Activated CD4-positive, alpha-beta memory T cell treated with anti-CD3 and anti-CD28 coated beads, Interleukin-2, amount 10 ng/mL, durations not matched to agents 7 days and 5 days (primary cell): ENCODE data around the gene HNRNPH2. TPM values are rescaled to one million over a fixed set of nuclear protein-coding genes. Genes with fewer than 3 reads are reported as not detected.
A peak's percentile ranks its signal among the peaks of the same experiment; 100 is the strongest.

Source experiments
- CTCF ChIA-PET: fragments of 350-600 bp; sonication (Branson Sonifier 250); formaldehyde crosslinking; loops from one replicate; lab custom pipeline; 2021; ENCODE audit warnings: antibody characterized with exemption, inconsistent platforms; lab: Charles Lee
- POLR2A ChIA-PET: fragments of 350-600 bp; sonication (Branson Sonifier 250); formaldehyde crosslinking; loops from one replicate; lab custom pipeline; 2021; ENCODE audit warnings: antibody characterized with exemption; lab: Charles Lee
- DNase-seq: peaks from one replicate; pipeline ENCODE4 v3.0.0-alpha.2; 2020
- H3K27ac Mint-ChIP-seq: one replicate; pipeline ENCODE4 v1.8.0; 2021; ENCODE audit warnings: mild to moderate bottlenecking, mixed read lengths
- H3K27me3 Mint-ChIP-seq: one replicate; pipeline ENCODE4 v1.8.0; 2021; ENCODE audit warnings: mixed read lengths
- H3K36me3 Mint-ChIP-seq: one replicate; pipeline ENCODE4 v1.8.0; 2021; ENCODE audit warnings: low read depth, mixed read lengths
- H3K4me1 Mint-ChIP-seq: one replicate; pipeline ENCODE4 v1.8.0; 2021; ENCODE audit warnings: mixed read lengths
- H3K4me3 Mint-ChIP-seq: one replicate; pipeline ENCODE4 v1.8.0; 2021; ENCODE audit warnings: mild to moderate bottlenecking, mixed read lengths
- H3K9me3 Mint-ChIP-seq: one replicate; pipeline ENCODE4 v1.8.0; 2021; ENCODE audit warnings: mixed read lengths
- total RNA-seq, 2 experiments: library from RNA; stranded (reverse); gene quantifications; one replicate each; pipeline ENCODE4 v1.2.3, GENCODE V29; 2021

Gene HNRNPH2
- total RNA-seq, 2 experiments from 2014 or later: 46.2 TPM

DNA sequence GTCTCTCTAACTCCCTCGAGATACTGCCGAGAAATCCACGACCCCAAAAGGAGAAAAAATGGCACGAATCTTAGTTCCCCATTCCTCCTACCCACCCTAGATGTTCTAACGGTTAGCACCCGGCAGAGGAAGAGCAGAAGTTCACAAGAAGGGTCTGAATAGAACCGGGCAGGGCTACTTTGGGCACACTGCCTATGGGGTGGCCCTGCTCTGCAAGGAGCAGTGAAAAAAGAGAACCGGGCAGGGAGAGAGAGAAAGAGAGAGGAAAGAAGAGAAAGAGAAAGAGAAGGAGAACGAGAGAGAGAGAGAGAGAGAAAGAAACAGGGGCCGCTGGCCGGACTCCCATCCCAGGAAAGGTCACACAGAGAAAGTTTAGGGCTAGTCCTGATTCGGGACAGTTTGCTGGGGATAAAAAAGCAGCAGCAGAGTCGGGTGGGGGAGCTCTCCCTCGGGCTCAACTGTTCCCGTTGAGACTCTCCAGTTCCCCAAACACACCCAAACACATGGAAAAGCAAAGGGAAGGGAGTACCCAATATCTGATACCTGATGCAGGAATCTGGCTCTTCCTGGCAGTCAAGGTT lies 765 bp upstream of the HNRNPH2 start:
- Mint-ChIP-seq H3K27me3 (no peaks in the 10 kb centered on the region), H3K9me3 (no peaks in the 10 kb centered on the region), H3K4me3 (peak overlapping the region; percentile 89), H3K27ac (peak overlapping the region; percentile 97), H3K36me3 (peaks cover 18% of the 10 kb centered on the region), H3K4me1 (peaks cover 28% of the 10 kb centered on the region)
- ChIA-PET POLR2A (interaction anchor here (0.9 to 1.9 kb wide), 4 partner anchors 10 to 58 kb away, joined by 4 to 10 read pairs (median 6); partner anchors contain the start of genes RPL36A and TIMM8A), CTCF (interaction anchor here (1.0 kb wide), 1 partner anchor 17 kb away, joined by 4 read pairs; the partner anchor contains the start of gene RPL36A)
- DNase-seq: no peak

DNA sequence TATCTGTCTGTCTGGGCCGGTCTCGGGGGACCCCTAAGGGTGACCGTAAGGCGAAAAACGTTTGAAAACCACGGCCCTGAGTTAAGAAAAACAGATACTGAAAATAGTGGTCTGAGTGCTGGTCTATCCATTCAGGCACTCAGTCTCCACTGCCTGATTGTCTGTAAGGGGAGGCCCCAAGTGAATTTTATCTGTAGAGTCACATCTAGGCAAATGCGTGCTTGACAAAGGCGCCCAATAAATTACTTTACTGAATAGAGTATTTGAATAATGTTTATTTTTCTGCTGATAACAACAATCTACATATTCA lies 465 bp downstream of the HNRNPH2 start:
- ChIA-PET POLR2A (no interaction called here), CTCF (no interaction called here)

DNA sequence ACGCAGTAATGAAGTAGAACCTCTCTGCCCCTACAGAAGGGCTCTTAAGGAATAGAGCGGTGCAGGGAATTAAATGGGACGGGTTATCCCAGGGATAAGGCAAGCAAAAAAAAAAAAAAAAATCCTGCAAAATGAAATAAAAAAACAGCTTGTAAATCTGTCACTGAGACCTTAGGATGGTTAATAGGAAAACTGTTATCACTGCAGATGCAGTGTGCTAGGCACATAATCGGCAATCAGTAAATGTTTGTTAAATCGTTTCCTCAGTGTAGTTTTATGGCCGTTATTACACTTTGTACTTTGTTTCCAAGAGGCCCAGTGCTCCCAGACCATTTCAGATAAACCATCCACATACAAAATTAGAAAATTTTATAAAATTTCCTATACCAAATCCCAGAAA lies 1.0 kb downstream of the HNRNPH2 start:
- POLR2A ChIA-PET: no interaction called here
- H3K27ac Mint-ChIP-seq: peak overlapping the region; percentile 44
- no peak for DNase-seq
- H3K36me3 Mint-ChIP-seq: peaks cover 23% of the 10 kb centered on the region
- H3K4me3 Mint-ChIP-seq: peak overlapping the region; percentile 89
- CTCF ChIA-PET: no interaction called here
- H3K4me1 Mint-ChIP-seq: peaks cover 40% of the 10 kb centered on the region
- H3K9me3 Mint-ChIP-seq: no peaks in the 10 kb centered on the region
- H3K27me3 Mint-ChIP-seq: no peaks in the 10 kb centered on the region

More for the DNA sequence above, 465 bp downstream of the HNRNPH2 start:
- Mint-ChIP-seq H3K27ac (peak overlapping the region; percentile 97), H3K27me3 (no peaks in the 10 kb centered on the region), H3K4me3 (peak overlapping the region; percentile 89), H3K9me3 (no peaks in the 10 kb centered on the region), H3K36me3 (peaks cover 24% of the 10 kb centered on the region), H3K4me1 (peaks cover 40% of the 10 kb centered on the region)
- DNase-seq: no peak

DNA sequence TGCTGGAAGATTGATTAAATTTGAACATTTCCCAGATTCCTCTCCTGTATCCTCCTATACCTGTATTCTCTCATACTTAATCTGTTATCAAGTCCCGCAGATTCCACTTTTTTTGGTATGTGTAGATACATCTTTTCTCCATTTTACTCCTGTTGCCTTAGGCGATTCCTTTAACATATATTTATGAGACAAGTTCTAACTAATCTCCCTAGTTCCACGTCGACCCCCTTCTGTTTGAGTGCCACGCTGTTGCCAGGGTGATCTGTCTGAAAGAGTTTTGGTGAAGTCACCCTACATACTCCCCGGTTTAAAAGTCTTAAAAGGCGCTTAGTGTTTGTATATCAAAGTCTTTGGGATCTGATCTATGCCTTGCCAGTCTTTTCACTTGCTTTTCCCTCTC lies 2.4 kb downstream of the HNRNPH2 start:
- Mint-ChIP-seq H3K27me3 (no peaks in the 10 kb centered on the region), H3K9me3 (no peaks in the 10 kb centered on the region), H3K4me3 (peak overlapping the region; percentile 21), H3K36me3 (peaks cover 21% of the 10 kb centered on the region), H3K4me1 (peaks cover 42% of the 10 kb centered on the region), H3K27ac (no peak overlapping the region)
- ChIA-PET POLR2A (no interaction called here), CTCF (no interaction called here)
- no peak for DNase-seq

DNA sequence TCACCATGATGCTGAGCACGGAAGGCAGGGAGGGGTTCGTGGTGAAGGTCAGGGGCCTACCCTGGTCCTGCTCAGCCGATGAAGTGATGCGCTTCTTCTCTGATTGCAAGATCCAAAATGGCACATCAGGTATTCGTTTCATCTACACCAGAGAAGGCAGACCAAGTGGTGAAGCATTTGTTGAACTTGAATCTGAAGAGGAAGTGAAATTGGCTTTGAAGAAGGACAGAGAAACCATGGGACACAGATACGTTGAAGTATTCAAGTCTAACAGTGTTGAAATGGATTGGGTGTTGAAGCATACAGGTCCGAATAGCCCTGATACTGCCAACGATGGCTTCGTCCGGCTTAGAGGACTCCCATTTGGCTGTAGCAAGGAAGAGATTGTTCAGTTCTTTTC lies 4.0 kb downstream of the HNRNPH2 start:
- CTCF ChIA-PET: no interaction called here
- no peak overlapping the region for H3K27ac Mint-ChIP-seq
- H3K36me3 Mint-ChIP-seq: peaks cover 21% of the 10 kb centered on the region
- peaks cover 43% of the 10 kb centered on the region for H3K4me1 Mint-ChIP-seq
- DNase-seq: no peak
- no peak overlapping the region for H3K4me3 Mint-ChIP-seq
- no peaks in the 10 kb centered on the region for H3K27me3 Mint-ChIP-seq
- no peaks in the 10 kb centered on the region for H3K9me3 Mint-ChIP-seq
- POLR2A ChIA-PET: no interaction called here

DNA sequence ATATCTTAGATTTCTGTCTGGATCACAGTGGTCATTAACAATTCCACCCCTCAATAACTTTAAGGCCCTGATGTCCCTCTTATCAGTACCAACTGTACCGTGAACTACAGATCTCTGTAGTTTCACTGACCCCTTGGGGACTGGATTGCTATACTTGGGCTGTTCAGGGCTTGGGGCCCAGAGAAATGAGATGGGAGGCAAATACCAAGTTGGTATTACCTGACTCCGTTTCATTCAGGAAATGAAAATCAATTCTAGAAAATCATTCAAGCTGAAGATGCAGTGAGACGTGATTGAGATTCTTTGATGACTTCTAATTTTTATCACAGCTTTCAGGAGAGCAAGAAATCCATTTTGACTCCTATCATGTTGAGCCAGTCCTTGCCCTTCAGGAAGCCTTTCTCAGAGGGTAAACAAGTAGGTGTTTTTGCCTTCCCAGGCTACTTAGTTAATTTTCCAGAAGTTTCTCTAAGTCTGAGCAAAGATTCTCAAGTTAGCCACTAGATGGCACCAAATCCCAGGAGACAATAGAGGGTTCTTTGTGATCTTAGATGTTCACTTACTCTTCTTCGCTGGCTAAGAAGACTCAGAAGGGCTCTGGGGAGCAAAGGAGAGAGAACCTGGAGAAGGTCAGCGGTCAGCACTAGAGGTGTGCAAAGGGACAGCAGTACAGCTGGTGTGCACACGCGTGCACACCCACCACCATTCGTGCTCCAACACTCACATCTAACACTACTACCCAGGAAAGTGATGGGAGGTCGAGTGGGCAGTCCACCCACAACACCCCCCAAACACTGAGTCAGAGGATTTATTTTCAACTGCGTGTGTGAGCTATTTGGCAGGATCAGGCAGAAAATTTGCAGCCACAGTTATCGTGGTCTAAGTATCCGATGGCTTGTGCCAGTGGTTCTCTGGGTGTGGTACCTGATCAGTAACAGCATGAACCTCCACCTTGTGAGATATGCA lies 7.4 kb downstream of the HNRNPH2 start:
- ChIA-PET CTCF (interaction anchor here (0.6 to 1.5 kb wide), 7 partner anchors 24 to 517 kb away, joined by 3 to 7 read pairs (median 3); partner anchors contain the start of genes RPL36A and ZMAT1), POLR2A (no interaction called here)
- peak; percentile 19 for DNase-seq
- Mint-ChIP-seq H3K27me3 (no peaks in the 10 kb centered on the region), H3K36me3 (peaks cover 20% of the 10 kb centered on the region), H3K9me3 (no peaks in the 10 kb centered on the region), H3K4me3 (no peak overlapping the region), H3K4me1 (peaks cover 56% of the 10 kb centered on the region), H3K27ac (peak overlapping the region; percentile 61)

DNA sequence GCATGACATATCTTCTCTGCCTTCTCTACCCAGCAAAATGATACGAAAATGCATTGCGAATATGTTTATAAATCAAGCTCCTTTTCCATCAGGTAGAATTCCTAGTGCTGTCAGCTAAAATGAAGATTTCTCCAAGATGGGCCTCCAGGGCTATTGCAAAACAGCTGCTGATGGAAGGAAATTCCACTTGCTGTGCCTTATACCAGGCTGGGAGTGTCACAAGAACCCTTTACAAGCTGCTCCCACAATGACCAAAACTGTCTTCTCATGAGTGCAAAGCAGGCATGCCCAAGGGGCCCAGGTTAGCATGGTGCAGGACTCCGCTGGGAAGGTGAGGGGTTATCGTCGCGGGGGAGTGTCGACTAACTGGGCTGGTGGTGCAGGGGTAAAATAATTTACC lies 8.7 kb downstream of the HNRNPH2 start:
- H3K27me3 Mint-ChIP-seq: no peaks in the 10 kb centered on the region
- H3K36me3 Mint-ChIP-seq: peaks cover 18% of the 10 kb centered on the region
- POLR2A ChIA-PET: interaction anchor here (1.4 to 2.3 kb wide), 3 partner anchors 14 to 587 kb away, joined by 3 to 10 read pairs (median 5); partner anchors contain the start of gene RPL36A
- CTCF ChIA-PET: interaction anchor here (0.7 to 1.7 kb wide), 4 partner anchors 12 to 345 kb away, joined by 3 to 7 read pairs (median 4); no protein-coding TSS in a partner anchor
- no peak overlapping the region for H3K27ac Mint-ChIP-seq
- peaks cover 51% of the 10 kb centered on the region for H3K4me1 Mint-ChIP-seq
- DNase-seq: no peak
- no peaks in the 10 kb centered on the region for H3K9me3 Mint-ChIP-seq
- peak overlapping the region; percentile 30 for H3K4me3 Mint-ChIP-seq

DNA sequence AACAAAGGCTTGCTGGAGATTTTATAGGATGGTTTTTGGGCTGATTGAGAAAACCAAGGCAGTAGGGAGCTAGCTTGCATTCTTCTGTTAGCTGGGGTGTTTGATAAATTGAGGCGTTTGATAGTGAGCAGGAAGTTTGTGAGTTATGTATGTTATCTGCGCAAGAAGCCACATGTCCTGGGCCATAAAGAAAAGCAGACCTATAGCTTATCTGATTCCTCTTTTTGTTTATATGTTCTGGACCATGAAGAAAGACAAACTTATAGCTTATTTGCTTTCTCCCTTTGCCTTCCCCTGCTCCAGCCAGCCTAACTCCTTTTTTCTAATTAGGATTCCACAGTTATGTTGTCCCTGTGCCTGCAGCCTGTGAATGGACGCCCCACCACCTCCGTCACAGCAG lies 9.2 kb downstream of the HNRNPH2 start:
- Mint-ChIP-seq H3K27me3 (no peaks in the 10 kb centered on the region), H3K36me3 (peaks cover 14% of the 10 kb centered on the region), H3K4me1 (peaks cover 48% of the 10 kb centered on the region), H3K27ac (no peak overlapping the region), H3K9me3 (no peaks in the 10 kb centered on the region), H3K4me3 (peak overlapping the region; percentile 81)
- ChIA-PET POLR2A (interaction anchor here (1.4 to 2.3 kb wide), 3 partner anchors 13 to 588 kb away, joined by 3 to 10 read pairs (median 5); partner anchors contain the start of gene RPL36A), CTCF (interaction anchor here (0.8 to 1.8 kb wide), 4 partner anchors 12 to 341 kb away, joined by 3 to 5 read pairs (median 4); partner anchors contain the start of gene RPL36A)
- DNase-seq: no peak

DNA sequence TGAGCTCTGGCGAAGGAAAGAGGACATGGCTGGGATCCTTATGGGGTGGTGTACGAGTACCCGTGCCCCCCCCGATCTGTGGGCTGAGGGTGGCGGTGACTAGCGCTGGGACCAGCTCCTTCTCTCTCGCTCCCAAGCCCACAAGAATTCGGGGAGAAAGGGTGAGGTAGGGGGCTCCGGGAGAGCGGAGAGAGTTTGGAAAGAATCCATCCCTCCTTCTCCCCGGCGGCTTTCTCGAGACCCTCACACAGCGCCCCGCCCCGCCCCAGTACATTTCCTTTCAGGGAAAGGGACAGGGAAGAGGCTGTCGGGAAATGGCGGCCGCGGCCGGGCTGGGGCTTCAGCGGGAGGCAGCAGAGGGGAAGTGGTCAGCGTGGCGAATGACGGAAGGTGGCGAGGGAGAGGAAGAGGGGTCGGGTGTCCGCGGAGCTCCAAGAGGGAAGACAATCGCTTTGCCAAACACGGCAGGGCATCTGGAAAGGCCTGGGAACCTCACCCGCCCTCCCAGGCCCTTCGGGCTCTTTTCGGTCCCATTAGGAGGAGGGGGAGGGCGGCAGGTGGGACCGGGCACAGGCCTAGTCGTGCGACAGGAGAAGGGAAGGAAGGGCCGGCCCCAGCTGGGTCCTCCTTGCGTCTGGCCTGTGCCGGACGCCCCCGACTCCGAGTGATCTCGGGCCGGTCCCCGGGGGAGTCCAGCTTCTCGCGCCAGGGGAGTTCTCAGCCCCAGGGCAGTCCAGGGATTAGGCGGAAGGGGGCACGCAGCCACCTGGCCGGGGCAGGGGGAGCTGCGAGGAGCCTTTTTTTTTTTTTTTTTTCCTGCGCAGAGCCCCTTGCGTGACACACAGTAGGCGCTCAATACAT lies 10.2 kb downstream of the HNRNPH2 start:
- Mint-ChIP-seq H3K27me3 (no peaks in the 10 kb centered on the region), H3K36me3 (peaks cover 5% of the 10 kb centered on the region), H3K4me3 (peak overlapping the region; percentile 81), H3K9me3 (no peaks in the 10 kb centered on the region), H3K4me1 (peaks cover 38% of the 10 kb centered on the region), H3K27ac (peak overlapping the region; percentile 78)
- DNase-seq: peak; percentile 42
- CTCF ChIA-PET: interaction anchor here (0.6 to 1.8 kb wide), 7 partner anchors 9 to 340 kb away, joined by 3 to 5 read pairs (median 3); partner anchors contain the start of gene RPL36A
- POLR2A ChIA-PET: interaction anchor here (1.1 to 2.3 kb wide), 6 partner anchors 9 to 589 kb away, joined by 3 to 10 read pairs (median 6); partner anchors contain the start of genes GLA and RPL36A

DNA sequence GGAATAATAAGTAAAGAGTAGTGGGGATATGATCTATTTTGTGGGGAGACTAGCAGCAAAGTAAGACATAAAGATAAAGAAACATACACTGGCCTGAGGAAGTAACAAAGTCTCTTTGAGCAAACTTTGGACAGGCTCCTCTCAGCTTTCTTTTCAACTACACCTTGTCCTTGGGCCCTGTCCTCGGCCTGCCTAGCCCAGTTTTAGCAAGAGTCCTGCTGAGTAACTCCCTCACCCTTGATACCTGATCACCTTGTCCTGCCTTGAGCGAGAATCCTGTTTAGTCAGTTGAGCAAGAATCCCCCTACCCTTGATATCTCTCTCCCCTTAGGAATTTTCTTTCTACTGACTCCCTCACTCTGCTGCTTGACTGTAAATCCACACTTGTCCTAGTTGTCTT lies 11.5 kb downstream of the HNRNPH2 start:
- no peak for DNase-seq
- ChIA-PET POLR2A (interaction anchor here (1.6 kb wide), 1 partner anchor 8 kb away, joined by 7 read pairs; no protein-coding TSS in a partner anchor), CTCF (interaction anchor here (0.8 kb wide), 1 partner anchor 233 kb away, joined by 3 read pairs; no protein-coding TSS in a partner anchor)
- H3K27ac Mint-ChIP-seq: peak overlapping the region; percentile 31
- no peaks in the 10 kb centered on the region for H3K9me3 Mint-ChIP-seq
- no peaks in the 10 kb centered on the region for H3K27me3 Mint-ChIP-seq
- H3K4me1 Mint-ChIP-seq: peaks cover 36% of the 10 kb centered on the region
- peak overlapping the region; percentile 34 for H3K4me3 Mint-ChIP-seq
- H3K36me3 Mint-ChIP-seq: peaks cover 3% of the 10 kb centered on the region

DNA sequence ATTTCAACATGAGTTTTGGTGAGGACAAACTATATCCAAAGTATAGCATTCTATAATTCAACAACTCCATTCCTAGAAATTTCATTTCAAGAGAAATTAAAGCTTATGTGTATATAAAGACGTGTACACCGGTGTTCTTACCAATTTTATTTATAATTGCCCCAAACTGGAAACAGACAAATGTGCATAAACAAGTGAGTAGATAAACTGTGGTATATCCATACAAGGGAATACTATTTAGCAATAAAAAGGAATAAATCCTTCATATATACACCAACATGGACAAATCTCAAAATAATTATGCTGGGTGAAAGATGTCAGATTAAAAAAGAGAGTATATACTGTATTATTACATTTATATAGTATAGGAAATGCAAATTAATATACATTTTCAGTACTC lies 19.9 kb downstream of the HNRNPH2 start:
- no peak for DNase-seq
- ChIA-PET POLR2A (interaction anchor here (2.5 kb wide), 1 partner anchor 9 kb away, joined by 7 read pairs; no protein-coding TSS in a partner anchor), CTCF (interaction anchor here (1.4 kb wide), 1 partner anchor 11 kb away, joined by 3 read pairs; no protein-coding TSS in a partner anchor)
- Mint-ChIP-seq H3K4me3 (no peak overlapping the region), H3K9me3 (peaks cover 2% of the 10 kb centered on the region), H3K4me1 (peaks cover 15% of the 10 kb centered on the region), H3K27ac (no peak overlapping the region), H3K27me3 (no peaks in the 10 kb centered on the region), H3K36me3 (peaks cover 8% of the 10 kb centered on the region)

DNA sequence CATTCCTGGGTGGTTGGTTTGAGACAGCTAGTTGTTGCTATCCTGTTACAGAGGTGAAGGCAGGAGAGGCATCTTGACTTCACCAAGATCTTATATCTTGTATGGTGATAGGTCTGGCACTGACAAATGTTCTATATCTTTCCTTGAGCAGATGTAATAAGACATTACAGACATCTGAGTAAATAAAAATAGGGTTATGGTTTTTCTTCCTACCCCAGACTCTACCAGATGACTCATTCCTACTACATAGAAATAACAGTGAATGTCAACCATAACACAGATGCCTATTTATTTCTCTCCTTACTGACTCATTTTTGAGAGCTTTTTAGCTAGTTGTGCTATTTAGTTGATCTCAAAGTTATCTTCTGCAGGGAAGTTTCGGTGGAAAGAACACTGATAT lies 21.9 kb downstream of the HNRNPH2 start:
- no peak for DNase-seq
- H3K4me1 Mint-ChIP-seq: peaks cover 15% of the 10 kb centered on the region
- no peak overlapping the region for H3K4me3 Mint-ChIP-seq
- H3K27ac Mint-ChIP-seq: peak overlapping the region; percentile 67
- H3K9me3 Mint-ChIP-seq: peaks cover 2% of the 10 kb centered on the region
- peaks cover 7% of the 10 kb centered on the region for H3K36me3 Mint-ChIP-seq
- CTCF ChIA-PET: no interaction called here
- POLR2A ChIA-PET: interaction anchor here (1.0 kb wide), 1 partner anchor 13 kb away, joined by 5 read pairs; no protein-coding TSS in a partner anchor
- H3K27me3 Mint-ChIP-seq: no peaks in the 10 kb centered on the region
